ENCODE measurements around the gene C11orf58.

The C11orf58 gene

DNA sequence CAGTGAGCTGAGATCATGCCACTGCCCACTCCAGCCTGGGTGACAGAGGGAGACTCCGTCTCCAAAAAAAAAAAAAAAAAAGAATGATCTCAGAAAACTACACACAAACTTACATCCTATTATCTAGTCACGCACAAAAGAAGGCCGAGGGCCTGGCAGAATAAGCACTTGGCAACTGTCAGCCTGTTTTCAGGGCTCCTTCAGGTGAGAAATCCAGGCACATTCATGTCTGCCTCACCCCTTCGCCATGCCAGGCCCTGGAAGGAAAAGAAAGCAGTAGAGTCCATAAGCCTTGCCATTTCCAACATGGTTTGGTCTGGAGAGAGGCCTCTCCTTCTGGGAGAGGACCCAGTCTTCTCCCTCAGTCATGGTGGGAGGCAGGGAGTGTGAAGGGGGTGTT is 30.9 kb downstream of the C11orf58 start:
- no peak for DNase-seq (ENCODE audit: low spot score)

GRCh38 chr11:16770016-16770415 is 31.6 kb downstream of the C11orf58 start:
- no peak for DNase-seq (ENCODE audit: low spot score)

DNA sequence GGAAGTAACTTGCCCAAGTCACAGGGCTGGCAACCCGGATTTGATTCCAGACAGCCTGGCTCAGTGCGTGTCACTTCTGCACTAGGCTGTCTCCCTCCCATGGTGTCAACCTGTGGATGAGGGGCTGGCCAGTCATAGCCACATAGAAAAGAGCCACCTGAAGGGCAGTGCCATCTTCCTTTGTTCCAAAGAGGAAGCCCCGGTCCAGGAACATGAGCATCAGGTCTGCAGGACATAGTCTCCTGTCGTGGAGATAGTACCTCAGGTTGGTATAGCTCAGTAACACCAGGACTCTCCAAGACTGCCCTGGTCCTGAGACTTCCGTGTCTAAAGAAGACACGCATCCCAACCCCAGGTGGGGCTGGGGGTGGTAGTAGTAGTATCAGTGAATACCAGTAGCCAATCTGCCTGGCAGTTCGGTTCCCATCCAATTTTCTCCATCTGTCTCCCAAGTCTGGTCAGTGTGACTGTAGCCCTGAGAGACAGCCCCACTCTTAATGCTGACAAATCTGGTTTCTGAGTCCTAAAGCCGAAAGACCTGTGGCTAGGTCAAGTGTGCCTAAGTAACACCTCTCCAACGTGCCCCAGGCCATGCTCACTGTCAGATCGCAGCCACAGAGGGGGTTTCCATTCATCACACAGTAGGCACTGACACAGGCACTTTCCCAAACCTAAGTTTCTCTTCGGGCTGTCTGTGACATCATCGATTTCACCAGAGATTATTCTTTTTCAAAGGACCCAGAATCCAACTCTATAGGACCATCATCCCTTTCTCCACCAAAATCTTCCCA is 33.1 kb downstream of the C11orf58 start:
- no peak for DNase-seq (ENCODE audit: low spot score)

- no peak for DNase-seq (ENCODE audit: low spot score)
Observed at GRCh38 chr11:16772141-16772512, 33.7 kb downstream of the C11orf58 start.

DNA sequence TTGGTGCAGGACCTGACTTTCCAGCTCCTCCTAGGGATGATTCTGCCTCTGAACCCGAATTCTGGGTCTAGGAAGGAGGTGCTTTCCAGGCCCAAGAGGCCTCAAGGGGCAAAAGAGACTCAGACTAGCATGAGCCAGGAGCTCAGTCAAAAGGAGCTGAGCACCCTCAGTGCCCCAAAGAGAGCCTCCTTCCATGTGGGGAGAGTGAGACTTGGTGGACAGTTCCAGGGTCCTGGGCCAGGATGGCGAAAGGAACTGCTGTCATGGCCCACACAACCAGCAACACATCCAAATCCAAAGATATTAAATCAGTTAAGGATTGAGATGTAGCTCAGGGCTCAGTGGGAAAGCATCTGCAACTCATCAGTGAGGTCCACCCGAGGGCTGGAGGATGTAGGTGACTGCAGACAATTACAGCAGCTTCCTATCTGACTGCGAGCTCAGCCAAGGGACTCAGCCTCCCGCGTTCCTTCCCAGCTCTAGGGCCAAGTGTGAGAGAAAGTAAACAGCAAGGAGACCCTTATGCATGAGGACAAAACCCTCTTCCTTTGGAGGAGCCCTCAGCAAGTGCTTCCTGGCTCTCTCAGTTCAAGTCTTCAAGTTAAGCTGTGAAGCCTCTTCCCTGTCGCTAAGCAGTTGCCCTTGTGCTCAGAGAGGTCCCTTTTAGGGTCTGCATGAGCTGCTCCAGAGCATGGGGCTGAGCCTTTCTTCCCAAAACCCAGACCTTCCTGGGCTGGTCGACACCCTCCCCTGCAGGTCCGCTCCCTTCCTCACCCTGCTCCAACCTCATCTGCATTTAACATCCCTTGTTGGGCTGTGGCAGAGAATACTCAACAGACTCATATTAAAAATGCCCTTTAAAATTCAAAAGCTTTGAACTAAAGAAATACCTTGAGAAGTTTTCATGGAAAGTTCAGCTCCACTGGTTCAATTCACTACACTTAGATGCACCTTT is 35.8 kb downstream of the C11orf58 start:
- no peak for DNase-seq (ENCODE audit: low spot score)

DNA sequence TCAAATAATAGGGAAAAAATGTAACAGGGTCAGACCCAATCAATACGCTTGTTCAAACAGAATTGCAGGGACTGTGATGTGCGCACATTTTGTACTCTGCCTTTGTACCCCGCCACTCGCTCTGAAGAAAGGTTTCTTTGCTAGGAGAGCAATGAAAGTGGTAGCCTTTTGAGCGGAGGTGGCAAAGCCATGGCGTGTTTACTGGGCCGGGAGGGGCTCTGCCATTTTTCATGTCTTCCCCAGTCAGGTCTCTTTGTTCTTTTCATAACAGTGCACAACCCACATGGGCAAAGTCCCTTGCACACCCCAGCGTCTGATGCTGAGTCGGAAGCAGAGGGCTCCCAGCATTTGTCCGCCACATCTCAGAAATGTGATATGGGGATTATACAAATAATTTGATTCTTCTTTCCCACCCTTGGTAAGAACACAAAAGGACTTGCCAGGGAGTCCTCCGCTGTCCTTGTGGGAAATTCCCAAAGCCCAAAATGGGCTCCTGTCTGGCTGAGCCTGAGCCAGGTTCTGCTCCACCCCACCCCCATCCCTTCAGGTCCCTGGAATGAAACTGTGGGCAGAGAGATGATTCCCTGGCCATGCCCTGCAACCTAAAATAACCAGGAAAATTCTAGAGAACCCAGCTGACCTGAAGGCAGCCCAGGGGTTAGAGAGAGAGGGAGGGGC is 36.6 kb downstream of the C11orf58 start:
- DNase-seq (ENCODE audit: low spot score) = no peak

- no peak for DNase-seq (ENCODE audit: low spot score)
Observed at GRCh38 chr11:16775614-16776283, 37.3 kb downstream of the C11orf58 start.

DNA sequence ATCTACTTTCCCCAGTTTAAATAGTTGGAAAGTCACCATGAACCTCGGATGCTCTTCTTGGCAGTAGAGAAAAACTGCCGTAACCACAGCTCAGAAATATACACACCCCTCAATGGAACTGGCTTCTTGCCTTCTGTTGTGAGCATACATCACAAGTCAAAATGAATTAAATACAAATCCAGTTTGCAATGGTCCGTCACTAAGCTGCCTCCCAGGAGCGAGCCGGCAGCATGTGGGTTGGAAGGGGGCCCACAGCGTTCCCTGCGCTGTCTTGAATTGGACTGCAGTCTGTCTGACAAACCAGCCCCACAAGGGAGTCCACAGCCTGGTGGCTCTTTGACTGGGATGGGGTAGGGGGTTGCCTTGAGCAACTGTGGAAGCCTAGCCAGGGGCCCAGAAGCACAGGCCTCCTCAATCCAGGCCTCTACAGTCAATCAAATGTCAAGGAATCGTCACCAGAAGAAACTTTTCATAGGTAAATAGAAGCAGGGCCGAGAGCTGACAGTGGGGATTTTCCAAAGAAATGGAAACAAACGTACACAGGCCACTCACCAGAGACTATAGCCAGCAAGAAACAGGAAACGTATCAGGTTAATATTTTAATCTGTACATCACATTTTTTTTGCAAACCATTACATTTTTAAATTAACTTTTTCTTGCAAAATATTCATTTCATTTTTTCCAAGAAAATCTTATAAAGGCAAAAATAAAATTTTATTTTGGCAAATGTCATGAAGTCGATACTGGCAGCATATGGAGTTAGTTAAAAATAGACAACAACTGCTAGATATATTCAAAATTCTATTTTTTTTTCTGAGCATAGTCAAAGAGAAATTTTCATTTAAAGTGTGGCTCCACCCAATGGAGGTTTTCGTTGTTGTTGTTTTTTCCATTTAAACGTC is 38.5 kb downstream of the C11orf58 start:
- DNase-seq (ENCODE audit: low spot score) = peak; percentile 23

GRCh38 chr11:16777613-16777975 is 39.1 kb downstream of the C11orf58 start:
- DNase-seq (ENCODE audit: low spot score) = no peak

DNA sequence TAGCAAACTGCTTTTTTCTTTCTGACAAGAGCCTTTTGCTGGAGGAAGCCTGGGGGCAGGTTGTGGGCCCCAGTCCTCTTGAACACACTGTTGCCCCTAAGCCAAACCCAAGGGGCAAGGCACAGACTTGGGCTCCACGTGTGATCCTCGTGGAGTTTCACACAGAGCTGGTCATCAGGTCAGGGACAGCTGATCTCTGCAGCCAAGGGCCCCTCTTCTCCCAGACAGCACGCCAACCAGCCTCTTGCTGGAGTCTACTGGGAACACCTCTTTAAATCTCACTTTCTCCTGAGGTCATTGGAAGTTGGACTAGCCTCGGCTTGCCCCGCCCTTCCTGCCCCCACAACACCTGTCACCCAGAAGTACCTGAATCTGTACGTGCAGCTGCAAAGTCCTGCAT is 39.8 kb downstream of the C11orf58 start:
- DNase-seq (ENCODE audit: low spot score) = no peak

- DNase-seq (ENCODE audit: low spot score) = no peak
Observed at GRCh38 chr11:16778876-16779275, 40.4 kb downstream of the C11orf58 start.

DNA sequence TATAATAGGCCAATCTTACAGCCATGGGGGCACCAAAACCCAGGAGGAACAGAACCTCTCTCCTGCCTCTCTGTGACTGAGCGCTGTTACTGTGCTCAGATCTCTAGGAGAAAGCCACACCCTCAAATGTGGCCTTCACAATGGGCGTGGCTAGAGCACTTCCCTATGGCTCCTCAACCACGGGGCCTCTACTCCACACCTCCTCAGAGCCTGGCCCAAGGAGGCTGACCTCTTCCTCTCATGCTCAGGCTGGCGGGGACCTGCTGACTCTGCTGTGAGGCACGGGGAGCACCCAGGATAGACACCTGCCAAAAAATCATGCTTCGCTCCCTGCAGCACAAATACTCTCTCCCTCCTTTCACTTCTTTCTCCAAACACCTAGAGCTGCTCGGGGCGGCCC is 41.0 kb downstream of the C11orf58 start:
- DNase-seq (ENCODE audit: low spot score) = no peak

GRCh38 chr11:16780146-16780545 is 41.7 kb downstream of the C11orf58 start:
- no peak for DNase-seq (ENCODE audit: low spot score)

DNA sequence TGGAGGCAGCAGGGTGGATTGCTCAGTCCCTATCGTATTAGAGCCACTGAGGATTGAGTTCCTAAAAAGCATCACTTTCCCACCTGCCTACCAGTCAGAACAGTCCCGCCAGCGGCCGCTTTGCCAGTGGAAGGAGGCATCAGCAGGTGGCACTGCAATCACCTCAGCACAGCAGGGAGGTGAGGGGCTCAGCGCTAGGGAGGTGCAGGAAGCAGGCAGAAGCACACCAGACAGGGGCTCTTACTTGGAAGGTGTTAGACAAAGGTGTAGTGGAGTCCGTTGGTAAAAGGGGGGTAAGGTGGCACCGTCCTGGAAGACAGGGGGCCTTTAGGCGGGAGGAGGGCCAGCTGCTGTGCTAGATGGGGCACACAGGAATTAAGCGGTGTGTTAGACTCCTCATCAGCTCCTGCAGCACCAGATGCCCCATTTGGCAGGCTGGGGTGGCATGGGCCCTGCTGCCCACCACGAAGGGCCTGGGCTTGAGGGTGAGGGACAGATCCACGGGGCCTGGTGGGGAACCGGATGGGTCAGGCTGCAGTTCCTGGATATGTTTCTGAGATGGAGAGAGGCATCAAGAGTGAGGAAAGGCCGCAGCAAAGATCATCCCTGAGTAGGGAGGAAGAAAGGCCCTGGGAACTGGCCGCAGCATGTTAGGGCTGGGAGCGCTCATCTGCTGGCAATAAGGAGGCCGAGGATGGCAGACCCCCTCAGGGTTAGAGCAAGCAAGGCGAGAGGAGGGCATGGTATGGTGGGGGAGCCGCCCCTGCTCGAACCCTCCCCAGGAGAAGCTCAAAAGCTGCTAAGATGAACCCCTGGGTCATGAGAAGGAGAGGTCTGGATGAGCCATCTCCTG is 42.5 kb downstream of the C11orf58 start:
- DNase-seq (ENCODE audit: low spot score) = no peak

GRCh38 chr11:16781936-16782919 is 43.8 kb downstream of the C11orf58 start:
- no peak for DNase-seq (ENCODE audit: low spot score)

DNA sequence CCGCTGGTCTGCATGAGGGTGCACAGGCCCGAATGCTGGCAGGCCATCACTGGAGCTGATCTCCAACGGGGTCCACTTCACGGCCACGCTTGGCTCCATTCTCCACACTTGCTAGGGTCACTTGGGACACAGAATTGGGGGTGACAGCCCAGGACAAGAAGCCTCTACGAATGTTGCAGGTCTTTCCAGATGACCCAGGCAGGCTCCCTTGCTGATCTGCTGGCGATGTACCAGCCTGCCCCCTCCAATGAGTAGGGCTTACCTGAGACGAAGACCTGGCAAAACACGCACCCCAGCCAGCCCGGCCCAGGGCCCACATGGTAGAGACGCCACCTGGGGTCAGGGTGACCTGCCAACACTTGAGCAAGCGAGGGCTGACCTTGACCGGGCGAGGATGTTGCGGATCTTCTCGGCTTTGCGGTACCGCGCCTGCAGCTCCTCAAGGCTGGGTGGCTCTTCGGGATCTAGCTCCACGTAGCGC is 44.9 kb downstream of the C11orf58 start:
- no peak for DNase-seq (ENCODE audit: low spot score)

DNA sequence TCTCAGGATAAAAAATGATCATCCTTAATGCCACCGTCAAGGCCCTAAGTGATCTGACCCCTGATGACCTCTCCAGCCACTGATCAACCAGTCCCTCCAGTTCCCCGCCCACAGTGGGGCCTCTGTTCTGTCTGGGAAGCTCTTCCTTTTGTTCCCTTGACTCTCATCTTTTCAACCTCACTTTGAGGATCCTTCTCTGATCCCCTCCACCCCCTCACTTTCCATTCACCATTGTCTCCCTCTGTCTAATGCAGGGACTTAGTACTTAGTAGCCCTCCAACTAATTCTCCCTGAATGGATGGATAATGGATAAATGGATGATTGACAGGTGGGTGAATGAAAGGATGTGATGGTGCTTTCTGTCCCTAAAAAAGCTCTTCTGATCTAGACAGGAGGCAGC is 45.6 kb downstream of the C11orf58 start:
- no peak for DNase-seq (ENCODE audit: low spot score)

DNA sequence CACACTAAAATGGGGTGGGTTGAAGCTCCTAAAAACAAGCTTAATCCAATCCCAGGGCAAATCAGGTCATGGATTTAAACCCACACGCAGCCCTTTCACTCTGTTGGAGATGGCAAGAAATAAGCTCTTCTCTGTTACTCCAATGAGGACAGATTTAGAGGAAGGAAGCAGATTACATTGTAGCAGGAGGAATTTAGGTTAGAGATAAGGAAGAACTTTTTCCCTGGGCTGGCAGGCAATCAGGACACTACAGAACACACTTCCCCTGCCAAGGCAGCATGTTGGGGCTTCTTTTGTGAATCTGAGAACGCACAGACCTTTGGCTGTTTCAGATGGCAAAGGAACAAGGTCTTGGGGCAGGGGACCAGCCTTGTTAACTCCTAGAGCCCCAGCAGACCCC is 46.2 kb downstream of the C11orf58 start:
- DNase-seq (ENCODE audit: low spot score) = no peak

Measured in HuH-7 (cell line).